Uterus (tissue), 4 donors: Measurements from ENCODE around the gene PLEKHM1. TPM values are rescaled to one million over a fixed set of nuclear protein-coding genes. Genes with fewer than 3 reads are reported as not detected.

Experiments
- DNase-seq, 2 donors: peaks; one replicate each; pipeline ENCODE4 v3.0.0-alpha.2; 2019 to 2020
- H3K27ac ChIP-seq, 2 donors: fragments of 200-600 bp; sonication (generic); 1 replicate in 1 of 2; 2 replicates in 1 of 2; pipeline ENCODE4 v1.5.1; 2016 to 2018
- H3K27me3 ChIP-seq, 2 donors: fragments of 200-600 bp; sonication (generic); one replicate each; pipeline ENCODE4 v1.5.1; 2018 to 2019; ENCODE audit warnings: control low read depth in 1 of 2
- H3K36me3 ChIP-seq, 2 donors: fragments of 200-600 bp; sonication (generic); one replicate each; pipeline ENCODE4 v1.5.1; 2019; ENCODE audit warnings: control low read depth in 1 of 2
- H3K4me1 ChIP-seq, 2 donors: fragments of 200-600 bp; sonication (generic); one replicate each; pipeline ENCODE4 v1.5.1; 2018 to 2019; ENCODE audit warnings: control low read depth in 1 of 2
- H3K4me3 ChIP-seq, 2 donors: fragments of 200-600 bp; sonication (generic); 1 replicate in 1 of 2; 2 replicates in 1 of 2; pipeline ENCODE4 v1.5.1; 2018 to 2019; ENCODE audit warnings: mild to moderate bottlenecking in 1 of 2
- H3K9me3 ChIP-seq, 2 donors: fragments of 200-600 bp; sonication (generic); one replicate each; pipeline ENCODE4 v1.5.1; 2019; ENCODE audit warnings: control low read depth in 1 of 2
- POLR2A ChIP-seq, 2 donors: fragments of 450-650 bp; IDR thresholded peaks; one replicate each; pipeline ENCODE4 v1.6.1; 2016; ENCODE audit warnings: antibody characterized with exemption in 2 of 2, mild to moderate bottlenecking in 1 of 2, moderate library complexity in 1 of 2
- intact Hi-C: fragments of 100-400 bp; cut with DNase I; formaldehyde crosslinking; loops from one replicate; pipeline ENCODE4 v1.15.1; 2023; ENCODE audit warnings: low total_unique reads
- total RNA-seq, 4 donors: library from RNA; depleted of rRNA in 3 of 4; stranded (reverse); fragments of >200 nt in 3 of 4; gene quantifications; one replicate each; pipeline versions ENCODE4 v1.1.0 to v1.2.4, GENCODE V29; 2014 to 2023
- TF ChIP-seq, protein P1 (sequence below), 4 experiments: fragments of 200-600 bp in 2 of 4; fragments of 450-650 bp in 2 of 4; sonication (generic) in 2 of 4; IDR thresholded peaks; one replicate each; pipeline ENCODE4 v1.5.1; 2016 to 2019; ENCODE audit warnings: antibody characterized with exemption in 4 of 4, mild to moderate bottlenecking in 2 of 4, moderate library complexity in 1 of 4
- donor health status: DM: yes; HTN: yes; CAD: no.

The PLEKHM1 gene
- total RNA-seq, 4 donors from 2014 or later = 6.9 to 107 (median 33.0) TPM

DNA sequence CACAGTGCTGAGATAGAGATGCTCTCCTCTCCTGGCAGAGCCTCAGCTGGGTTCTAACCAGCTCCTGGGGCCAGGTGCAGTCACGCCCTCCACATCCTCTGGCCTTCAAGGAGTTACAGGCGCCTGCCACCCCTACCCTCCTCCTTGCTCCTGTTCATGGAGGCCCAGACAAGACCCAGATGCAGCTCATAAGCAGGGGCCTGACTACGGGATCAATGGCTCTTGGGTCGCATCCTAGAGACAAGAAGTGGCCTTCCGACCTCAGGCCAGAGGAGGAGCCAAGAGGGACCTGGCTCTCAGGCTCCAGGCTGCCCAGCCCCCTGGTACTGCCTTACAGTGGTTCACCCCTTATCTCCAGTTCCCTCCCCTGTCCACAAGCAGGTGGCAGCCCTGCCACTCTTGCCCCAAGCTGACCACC lies 80.9 kb downstream of the PLEKHM1 start:
- Histone ChIP-seq H3K27me3 (no peaks in the 10 kb centered on the region), H3K9me3 (no peaks in the 10 kb centered on the region), H3K4me3 (no peak overlapping the region), H3K4me1 (no peaks in the 10 kb centered on the region), H3K27ac (no peak overlapping the region), H3K36me3 (no peaks in the 10 kb centered on the region)
- TF ChIP-seq, protein P1, sequence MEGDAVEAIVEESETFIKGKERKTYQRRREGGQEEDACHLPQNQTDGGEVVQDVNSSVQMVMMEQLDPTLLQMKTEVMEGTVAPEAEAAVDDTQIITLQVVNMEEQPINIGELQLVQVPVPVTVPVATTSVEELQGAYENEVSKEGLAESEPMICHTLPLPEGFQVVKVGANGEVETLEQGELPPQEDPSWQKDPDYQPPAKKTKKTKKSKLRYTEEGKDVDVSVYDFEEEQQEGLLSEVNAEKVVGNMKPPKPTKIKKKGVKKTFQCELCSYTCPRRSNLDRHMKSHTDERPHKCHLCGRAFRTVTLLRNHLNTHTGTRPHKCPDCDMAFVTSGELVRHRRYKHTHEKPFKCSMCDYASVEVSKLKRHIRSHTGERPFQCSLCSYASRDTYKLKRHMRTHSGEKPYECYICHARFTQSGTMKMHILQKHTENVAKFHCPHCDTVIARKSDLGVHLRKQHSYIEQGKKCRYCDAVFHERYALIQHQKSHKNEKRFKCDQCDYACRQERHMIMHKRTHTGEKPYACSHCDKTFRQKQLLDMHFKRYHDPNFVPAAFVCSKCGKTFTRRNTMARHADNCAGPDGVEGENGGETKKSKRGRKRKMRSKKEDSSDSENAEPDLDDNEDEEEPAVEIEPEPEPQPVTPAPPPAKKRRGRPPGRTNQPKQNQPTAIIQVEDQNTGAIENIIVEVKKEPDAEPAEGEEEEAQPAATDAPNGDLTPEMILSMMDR (IDR thresholded peaks at IDR 0.05) = no peak
- no peak for TF ChIP-seq POLR2A (IDR thresholded peaks at IDR 0.05)
- intact Hi-C loops = no loop called here
- DNase-seq = no peak

DNA sequence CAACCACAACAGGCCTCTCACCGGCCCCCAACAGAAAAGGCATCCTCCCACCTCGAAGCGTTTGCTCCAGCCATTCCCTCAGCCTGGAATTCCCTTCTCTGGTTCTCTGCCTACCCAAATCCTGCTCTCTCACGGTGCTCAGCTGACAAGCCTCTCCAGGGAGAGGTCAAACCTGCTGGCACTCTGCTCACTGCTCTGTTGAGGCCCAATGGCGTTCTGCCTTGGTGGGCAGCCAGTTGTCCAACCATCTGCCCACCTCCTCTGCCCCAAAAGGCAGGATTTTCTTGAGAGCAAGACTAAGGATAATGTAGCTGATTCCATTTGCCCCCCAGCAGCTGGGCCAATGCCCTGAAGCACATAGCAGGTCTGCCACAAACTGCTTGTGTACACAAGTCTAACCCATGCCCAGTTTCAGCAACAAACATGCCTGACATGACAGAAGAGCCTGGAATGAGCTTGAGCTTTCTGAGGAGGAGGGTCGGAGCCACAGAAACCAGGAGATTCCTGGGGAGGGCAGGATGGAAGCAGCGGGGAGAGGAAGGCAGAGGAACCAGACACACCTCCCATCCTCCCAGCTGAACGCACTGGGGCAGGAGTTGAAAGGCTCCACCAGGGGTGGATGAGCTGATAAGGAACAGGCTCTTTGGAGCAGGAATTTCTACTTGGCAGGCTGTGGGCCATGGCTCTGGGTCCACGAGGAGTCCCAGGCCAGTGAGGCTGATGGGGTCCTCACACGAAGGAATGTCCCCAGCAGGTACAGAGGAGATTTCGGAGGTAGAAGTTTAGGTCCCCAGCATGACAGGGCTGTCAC lies 81.7 kb downstream of the PLEKHM1 start:
- Histone ChIP-seq H3K4me1 (no peaks in the 10 kb centered on the region), H3K27ac (no peak overlapping the region), H3K4me3 (no peak overlapping the region), H3K27me3 (no peaks in the 10 kb centered on the region), H3K9me3 (no peaks in the 10 kb centered on the region), H3K36me3 (no peaks in the 10 kb centered on the region)
- TF ChIP-seq, protein P1 (IDR thresholded peaks at IDR 0.05) = no peak
- TF ChIP-seq POLR2A (IDR thresholded peaks at IDR 0.05) = no peak
- intact Hi-C loops = no loop called here
- no peak for DNase-seq

GRCh38 chr17:45406107-45406506 lies 84.4 kb downstream of the PLEKHM1 start:
- Histone ChIP-seq H3K27ac (no peak overlapping the region), H3K9me3 (no peaks in the 10 kb centered on the region), H3K4me3 (no peak overlapping the region), H3K27me3 (no peaks in the 10 kb centered on the region), H3K4me1 (no peaks in the 10 kb centered on the region), H3K36me3 (no peaks in the 10 kb centered on the region)
- TF ChIP-seq, protein P1 (IDR thresholded peaks at IDR 0.05) = no peak
- no peak for TF ChIP-seq POLR2A (IDR thresholded peaks at IDR 0.05)
- DNase-seq = no peak
- intact Hi-C loops = no loop called here

DNA sequence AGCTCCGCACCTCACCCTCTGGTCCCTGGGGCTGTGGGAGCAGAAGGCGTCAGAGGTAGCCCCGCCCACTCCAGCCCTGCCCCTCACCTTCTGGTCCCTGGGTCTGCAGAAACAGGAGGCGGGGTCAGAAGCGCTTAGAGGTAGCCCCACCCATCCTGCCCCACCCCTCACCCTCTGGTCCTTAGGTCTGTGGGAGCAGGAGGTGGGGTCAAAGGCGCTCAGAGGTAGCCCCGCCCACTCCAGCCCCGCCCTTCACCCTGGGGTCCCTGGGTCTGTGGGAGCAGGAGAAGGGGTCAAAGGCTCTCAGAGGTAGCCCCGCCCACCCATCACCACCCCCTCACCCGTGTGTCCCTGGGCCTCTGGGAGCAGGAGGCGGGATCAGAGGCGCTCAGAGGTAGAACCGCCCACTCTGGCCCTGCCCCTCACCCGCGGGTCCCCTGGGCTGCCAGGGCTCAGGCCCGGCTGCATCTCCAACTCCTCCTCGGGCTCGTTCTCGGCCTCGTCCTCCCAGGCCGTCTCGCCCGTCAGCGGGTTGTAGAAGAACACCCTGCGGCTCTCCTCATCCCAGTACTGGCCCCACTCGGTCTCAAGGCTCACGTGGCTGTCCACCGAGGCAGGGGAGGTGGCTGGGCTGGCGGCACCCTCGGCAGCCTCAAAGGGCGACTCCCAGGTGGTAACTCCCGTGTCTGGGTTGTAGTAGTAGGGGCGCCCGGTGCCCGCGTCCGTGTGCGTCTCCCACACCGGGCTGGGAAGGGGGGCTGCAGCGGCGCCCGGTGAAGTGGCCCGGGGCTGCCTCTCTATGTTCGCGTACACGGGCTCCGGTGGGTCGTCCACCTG lies 85.1 kb downstream of the PLEKHM1 start:
- TF ChIP-seq, protein P1 (IDR thresholded peaks at IDR 0.05) = no peak
- TF ChIP-seq POLR2A (IDR thresholded peaks at IDR 0.05) = no peak
- Histone ChIP-seq H3K27ac (no peak overlapping the region), H3K9me3 (no peaks in the 10 kb centered on the region), H3K4me1 (no peaks in the 10 kb centered on the region), H3K4me3 (peak overlapping the region in 1 of 2 donors; percentile 13), H3K36me3 (no peaks in the 10 kb centered on the region), H3K27me3 (no peaks in the 10 kb centered on the region)
- DNase-seq = no peak
- intact Hi-C loops = no loop called here

- Histone ChIP-seq H3K27me3 (no peaks in the 10 kb centered on the region), H3K27ac (no peak overlapping the region), H3K4me3 (no peak overlapping the region), H3K4me1 (no peaks in the 10 kb centered on the region), H3K36me3 (no peaks in the 10 kb centered on the region), H3K9me3 (no peaks in the 10 kb centered on the region)
- no peak for TF ChIP-seq POLR2A (IDR thresholded peaks at IDR 0.05)
- TF ChIP-seq, protein P1 (IDR thresholded peaks at IDR 0.05) = no peak
- no peak for DNase-seq
- intact Hi-C loops = no loop called here
Measured at GRCh38 chr17:45404870-45405249, 85.7 kb downstream of the PLEKHM1 start.
